ENCODE results near the gene SPATA4.
A peak's percentile ranks its signal among the peaks of the same experiment; 100 is the strongest.

The SPATA4 gene

DNA sequence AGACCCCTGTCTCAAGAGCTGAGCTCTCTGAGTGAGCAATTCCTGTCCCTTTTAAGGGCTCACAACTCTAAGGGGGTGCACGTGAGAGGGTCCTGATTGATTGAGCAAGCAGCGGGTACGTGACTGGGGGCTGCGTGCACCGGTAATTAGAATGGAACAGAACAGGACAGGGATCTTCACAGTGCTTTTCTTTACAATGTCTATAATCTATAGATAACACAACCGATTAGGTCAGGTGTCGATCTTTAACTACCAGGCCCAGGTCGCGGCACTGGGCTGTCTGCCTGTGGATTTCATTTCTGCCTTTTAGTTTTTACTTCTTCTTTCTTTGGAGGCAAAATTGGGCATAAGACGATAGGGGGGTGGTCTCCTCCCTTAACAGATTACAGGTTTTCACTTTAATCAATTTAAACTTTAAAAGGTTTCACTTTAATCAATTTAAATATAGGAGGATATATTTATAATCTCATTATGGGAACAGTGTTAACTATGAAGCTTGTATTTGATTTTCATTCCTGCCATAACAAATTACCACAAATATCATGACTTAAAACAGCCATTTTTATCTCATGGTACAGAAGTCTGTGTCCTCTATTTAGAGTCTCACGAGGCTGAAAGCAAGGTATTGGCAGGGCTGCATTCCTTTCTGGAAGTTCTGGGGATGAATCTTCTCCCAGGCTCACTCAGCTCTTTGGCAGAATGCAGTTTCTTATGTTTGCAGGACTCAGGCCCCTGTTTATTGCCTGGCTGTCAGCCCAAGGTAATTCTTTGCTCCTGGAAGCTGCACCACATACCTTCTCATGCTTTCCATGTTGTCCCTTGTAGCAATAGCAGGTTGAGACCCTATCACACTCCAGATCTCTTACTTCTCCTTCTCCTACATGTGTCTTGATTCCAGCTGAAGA lies 5.2 kb downstream of the SPATA4 start:
- no peak for DNase-seq

- peak; percentile 27 to 38 for DNase-seq
Measured at GRCh38 chr4:176188654-176189053, 6.7 kb downstream of the SPATA4 start.

GRCh38 chr4:176187624-176188023 lies 7.8 kb downstream of the SPATA4 start:
- DNase-seq: no peak

- no peak for DNase-seq
Measured at GRCh38 chr4:176186671-176187395, 8.6 kb downstream of the SPATA4 start.

DNA sequence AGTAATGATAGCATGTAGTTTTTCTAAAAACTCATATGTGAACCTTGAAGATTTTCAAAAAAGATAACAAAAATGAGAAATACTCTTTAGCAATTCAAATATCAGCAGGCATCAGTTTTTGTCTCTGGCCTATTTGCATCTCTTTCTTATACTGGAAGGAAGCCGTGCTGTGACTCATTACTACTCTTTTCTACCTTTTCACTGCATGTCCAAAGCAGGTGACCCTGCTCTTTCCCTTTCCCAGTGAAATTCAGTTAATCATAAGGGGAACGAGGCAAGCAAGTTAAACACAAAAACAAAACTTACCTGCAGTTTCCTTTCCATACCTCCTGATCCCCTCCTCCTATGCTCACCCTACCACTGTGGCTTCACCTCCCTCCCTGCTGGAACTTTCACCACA lies 9.3 kb downstream of the SPATA4 start:
- no peak for DNase-seq

DNA sequence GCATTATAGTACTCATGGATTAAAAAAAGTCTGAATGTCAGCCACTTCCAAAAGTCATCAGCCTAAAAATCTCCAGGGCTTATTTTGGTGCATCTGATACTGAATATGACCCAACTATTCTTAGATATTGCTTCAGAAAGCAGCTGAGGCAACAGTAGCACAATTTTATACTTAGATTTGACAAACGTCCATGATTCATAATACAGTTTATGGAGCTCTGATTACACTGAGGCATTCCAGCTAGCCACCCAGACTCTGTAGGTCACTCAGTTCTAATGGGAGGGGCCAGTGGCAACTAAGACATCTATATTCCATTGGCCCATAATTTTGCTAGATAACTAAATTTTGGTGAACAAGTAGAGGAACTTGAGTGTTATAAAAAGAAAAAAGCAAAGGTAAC lies 10.3 kb downstream of the SPATA4 start:
- DNase-seq: no peak

- DNase-seq: no peak
Measured at GRCh38 chr4:176163041-176163440, 32.3 kb downstream of the SPATA4 start.

- DNase-seq: no peak
Measured at GRCh38 chr4:176156656-176157055, 38.7 kb downstream of the SPATA4 start.

GRCh38 chr4:176153124-176153523 lies 42.3 kb downstream of the SPATA4 start:
- DNase-seq: no peak

DNA sequence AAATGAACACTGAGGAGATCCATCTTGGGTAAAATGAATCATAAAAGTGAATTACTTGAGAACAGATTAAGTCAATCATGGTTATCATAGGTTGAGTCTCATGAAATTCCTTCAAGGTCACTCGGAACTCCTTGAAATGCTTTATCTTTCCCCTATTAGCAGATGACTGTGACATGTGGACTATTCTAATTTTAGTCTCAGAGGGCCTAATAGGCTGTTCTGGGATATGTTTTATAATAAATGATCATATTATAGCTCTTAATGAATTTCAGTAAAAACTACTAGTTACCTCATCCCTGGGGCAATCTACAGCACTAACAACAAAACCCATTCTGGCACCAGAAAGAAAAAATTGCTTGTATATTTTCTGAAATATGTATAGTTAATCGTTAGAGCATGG lies 44.7 kb downstream of the SPATA4 start:
- no peak for DNase-seq

DNA sequence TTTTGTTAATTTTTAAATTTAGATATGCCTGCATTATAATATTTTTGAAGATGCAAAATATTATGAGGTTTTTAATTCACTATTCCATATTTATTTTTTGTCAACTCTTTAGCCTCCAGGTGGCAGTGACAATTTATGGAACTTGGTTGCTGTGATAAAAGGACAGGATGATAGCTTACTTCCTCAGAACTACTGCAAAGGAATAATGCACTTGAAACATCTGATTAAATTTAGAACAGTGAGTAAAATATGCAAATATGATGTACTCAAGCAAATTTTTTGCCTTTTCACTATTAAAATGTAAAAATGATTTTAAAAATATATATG lies 45.1 kb downstream of the SPATA4 start:
- peak; percentile 12 to 24 for DNase-seq

- no peak for DNase-seq
Measured at GRCh38 chr4:176149680-176150355, 45.6 kb downstream of the SPATA4 start.

- DNase-seq: no peak
Measured at GRCh38 chr4:176142253-176142652, 53.1 kb downstream of the SPATA4 start.

GRCh38 chr4:176139518-176139917 lies 55.9 kb downstream of the SPATA4 start:
- DNase-seq: no peak

DNA sequence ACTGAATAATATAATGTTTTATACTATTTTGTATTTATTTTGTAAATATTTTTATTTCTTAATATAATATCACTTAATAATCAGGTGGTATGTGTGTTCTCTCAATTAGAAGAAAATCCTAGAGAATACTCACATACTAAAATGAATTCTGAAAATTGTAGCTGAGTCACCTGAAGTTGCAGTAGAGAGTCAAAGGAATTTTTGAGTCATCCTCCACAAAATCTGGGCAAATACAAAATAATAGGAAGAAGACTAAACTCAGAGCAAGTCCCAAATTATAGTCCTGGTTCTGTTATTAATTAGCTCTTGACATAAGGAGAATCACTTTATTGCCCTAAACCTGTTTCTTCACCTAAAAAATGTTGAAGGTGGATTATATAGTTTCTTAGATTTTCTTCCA lies 57.8 kb downstream of the SPATA4 start:
- no peak for DNase-seq

DNA sequence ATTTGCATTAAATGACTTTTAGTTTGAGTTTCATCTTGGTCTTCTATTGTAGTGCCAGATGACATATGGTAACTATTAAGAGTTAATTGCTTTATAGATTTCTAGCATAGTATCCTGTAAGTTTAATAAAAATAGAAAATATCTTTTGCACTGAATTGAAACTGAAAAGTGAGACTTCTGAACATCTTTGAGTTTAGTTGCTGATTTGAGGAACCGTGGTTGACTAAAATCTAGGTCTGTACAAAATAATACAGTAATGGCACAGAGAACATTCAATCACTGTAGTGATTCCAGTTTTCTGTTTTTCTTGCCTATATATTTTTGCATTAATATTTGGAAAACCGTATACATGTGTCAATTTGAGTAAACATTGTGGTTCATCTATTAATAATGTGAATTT lies 60.7 kb downstream of the SPATA4 start:
- no peak for DNase-seq
